A549 (cell line): ENCODE results near the gene MAP3K12. TPM values are rescaled to one million over a fixed set of nuclear protein-coding genes. Genes with fewer than 3 reads are reported as not detected.
A peak's percentile ranks its signal among the peaks of the same experiment; 100 is the strongest.

ENCODE experiments used
- ATAC-seq, 2 experiments: fragments of 200-7000 bp in 1 of 2; fragments of >200 bp in 1 of 2; cut with Nextera tagmentation in 1 of 2; cut with Tn5 transposase in 1 of 2; 3 replicates each; pipeline versions ENCODE4 v1.8.0 to v1.9.1; 2018 to 2020; ENCODE audit warnings: mild to moderate bottlenecking in 1 of 2, moderate library complexity in 1 of 2
- CTCF ChIA-PET: fragments of 300-600 bp; sonication (Branson Sonifier 250); formaldehyde crosslinking; extraction: SDS; loops from one replicate; lab custom pipeline; 2021; ENCODE audit warnings: antibody characterized with exemption, inconsistent platforms; lab: Yijun Ruan, JAX
- POLR2A ChIA-PET: fragments of 350-600 bp; formaldehyde crosslinking; extraction: SDS; loops from one replicate; lab custom pipeline; 2021; ENCODE audit warnings: antibody characterized with exemption, inconsistent platforms; lab: Yijun Ruan, JAX
- DNase-seq, 2 experiments: peaks; one replicate each; pipeline versions ENCODE4 v3.0.0 to v3.0.0-alpha.2; 2011 to 2016; ENCODE audit warnings: low read depth in 1 of 2, low spot score in 1 of 2
- FAIRE-seq: peaks from 2 replicates; lab custom pipeline; 2011; peaks lifted over from hg19 to GRCh38; lab: Jason Lieb, UNC
- H3K27ac ChIP-seq, 2 experiments: fragments of >200 bp; sonication (Bioruptor Twin); formaldehyde crosslinking; 3 replicates each; pipeline ENCODE4 v1.5.1; 2016 to 2017
- H3K4me1 ChIP-seq: fragments of >200 bp; sonication (Bioruptor Twin); formaldehyde crosslinking; 3 replicates; pipeline ENCODE4 v1.6.1; 2016
- H3K4me2 ChIP-seq: fragments of >200 bp; sonication (Bioruptor Twin); formaldehyde crosslinking; 3 replicates; pipeline ENCODE4 v1.6.1; 2016
- H3K4me3 ChIP-seq: fragments of >200 bp; sonication (Bioruptor Twin); formaldehyde crosslinking; 3 replicates; pipeline ENCODE4 v1.5.1; 2016
- H3K9me3 ChIP-seq: fragments of >200 bp; sonication (Bioruptor Twin); formaldehyde crosslinking; 3 replicates; pipeline ENCODE4 v1.6.1; 2016
- ATOH8 ChIP-seq: fragments of 250-450 bp; sonication (Bioruptor Pico); IDR thresholded peaks from 2 replicates; pipeline ENCODE4 v1.5.0; 2020; ENCODE audit warnings: low read depth, mild to moderate bottlenecking, moderate library complexity
- EHF ChIP-seq: fragments of 250-450 bp; sonication (Bioruptor Pico); IDR thresholded peaks from 2 replicates; pipeline ENCODE4 v1.5.0; 2020; ENCODE audit warnings: mild to moderate bottlenecking
- ELK1 ChIP-seq: fragments of 150-350 bp; IDR thresholded peaks from 2 replicates; pipeline ENCODE4 v1.6.1; 2014; ENCODE audit warnings: low read depth, mild to moderate bottlenecking, low read length
- ESRRA ChIP-seq: fragments of 150-350 bp; IDR thresholded peaks from 2 replicates; pipeline ENCODE4 v1.6.1; 2014; ENCODE audit warnings: mild to moderate bottlenecking, low read length, borderline replicate concordance
- FOSB ChIP-seq: fragments of 250-450 bp; sonication (Bioruptor Pico); IDR thresholded peaks from 2 replicates; pipeline ENCODE4 v1.5.0; 2020; ENCODE audit warnings: mild to moderate bottlenecking, moderate library complexity
- HDAC2 ChIP-seq: fragments of 200-600 bp; sonication (generic); IDR thresholded peaks from 2 replicates; pipeline ENCODE4 v1.6.1; 2016
- HEYL ChIP-seq: fragments of 250-450 bp; sonication (Bioruptor Pico); IDR thresholded peaks from 2 replicates; pipeline ENCODE4 v1.8.0; 2021; ENCODE audit warnings: mild to moderate bottlenecking, moderate library complexity
- HOXB5 ChIP-seq: fragments of 250-450 bp; sonication (Bioruptor Pico); IDR thresholded peaks from 2 replicates; pipeline ENCODE4 v1.5.0; 2020; ENCODE audit warnings: mild to moderate bottlenecking, moderate library complexity
- JUNB ChIP-seq: fragments of >200 bp; sonication (Bioruptor Twin); formaldehyde crosslinking; IDR thresholded peaks from 2 replicates; pipeline ENCODE4 v1.6.1; 2016
- KDM5A ChIP-seq: fragments of 200-600 bp; sonication (generic); IDR thresholded peaks from 2 replicates; pipeline ENCODE4 v1.6.1; 2016; ENCODE audit warnings: antibody characterized with exemption, mild to moderate bottlenecking
- MYC ChIP-seq: IDR thresholded peaks from 2 replicates; pipeline ENCODE4 v1.6.1; 2012; ENCODE audit warnings: mild to moderate bottlenecking, inconsistent platforms, low read length, improper control_type of control experiment, borderline replicate concordance
- PBX3 ChIP-seq: IDR thresholded peaks from 2 replicates; pipeline ENCODE4 v1.6.1; 2012
- POLR2AphosphoS2 ChIP-seq: conservative IDR thresholded peaks from 2 replicates; pipeline ENCODE4 v1.6.1; 2012; ENCODE audit warnings: low read length, improper control_type of control experiment, inconsistent platforms
- RAD21 ChIP-seq, 2 experiments: fragments of >200 bp in 1 of 2; sonication (Bioruptor Twin) in 1 of 2; formaldehyde crosslinking in 1 of 2; IDR thresholded peaks in 1 of 2; conservative IDR thresholded peaks in 1 of 2; 2 replicates in 1 of 2; 3 replicates in 1 of 2; pipeline ENCODE4 v1.6.1; 2012 to 2018; ENCODE audit warnings: inconsistent platforms in 1 of 2
- RCOR1 ChIP-seq: fragments of 150-350 bp; IDR thresholded peaks from 2 replicates; pipeline ENCODE4 v1.6.1; 2014; ENCODE audit warnings: antibody characterized with exemption, low read length, low read depth
- SMC3 ChIP-seq: fragments of >200 bp; sonication (Bioruptor Twin); formaldehyde crosslinking; IDR thresholded peaks from 3 replicates; pipeline ENCODE4 v1.6.1; 2018; ENCODE audit warnings: inconsistent platforms
- SREBF2 ChIP-seq: fragments of 450-650 bp; IDR thresholded peaks from 2 replicates; pipeline ENCODE4 v1.6.1; 2014; ENCODE audit warnings: mild to moderate bottlenecking, moderate library complexity
- USF2 ChIP-seq: fragments of 450-650 bp; IDR thresholded peaks from 2 replicates; pipeline ENCODE4 v1.6.1; 2014; ENCODE audit warnings: antibody characterized with exemption
- ZC3H11A ChIP-seq: fragments of 450-650 bp; IDR thresholded peaks from 2 replicates; pipeline ENCODE4 v1.6.1; 2014; ENCODE audit warnings: antibody characterized with exemption, mild to moderate bottlenecking
- ZSCAN20 ChIP-seq: fragments of 250-450 bp; sonication (Bioruptor Pico); IDR thresholded peaks from 2 replicates; pipeline ENCODE4 v1.8.0; 2022; ENCODE audit warnings: mild to moderate bottlenecking, moderate library complexity
- WGBS: methylation state at CpG from one replicate; pipeline ENCODE4 v1.1.6; 2017; ENCODE audit errors: missing lambda C conversion rate; 5-methylcytosine and 5-hydroxymethylcytosine counted together
- polyA plus RNA-seq, 4 experiments: library from polyadenylated mRNA; depleted of rRNA in 3 of 4; stranded (reverse); fragments of >200 nt; fragmentation: RNase III in 1 of 4; extraction: RNeasy Plus Mini Kit Qiagen cat#74134 plus additional on column Dnase treatment in 1 of 4; gene quantifications; 2 replicates in 3 of 4; 3 replicates in 1 of 4; pipeline ENCODE4 v1.2.3, GENCODE V29; 2011 to 2017

Gene MAP3K12
- polyA plus RNA-seq, 2 of the 4 experiments (the other 2 are of a cell fraction) = 18.7 to 21.9 TPM

- TF ChIP-seq KDM5A (no peak), POLR2AphosphoS2 (peak; percentile 40; the same call in 1 of the 2 replicates)
- Histone ChIP-seq H3K27ac (no peak overlapping the region), H3K4me3 (no peak overlapping the region), H3K9me3 (no peaks in the 10 kb centered on the region), H3K4me2 (no peak overlapping the region), H3K4me1 (peaks cover 54% of the 10 kb centered on the region; the same call in 2 of the 3 replicates)
- WGBS = 69% methylated on average over 5 of the region's 5 CpGs
- DNase-seq (no peak), ATAC-seq (peak in 1 of 2 experiments; percentile 16; a peak in 3 of 6 replicates), FAIRE-seq (no peak)
- ChIA-PET CTCF (interaction anchor here (0.6 to 3.3 kb wide), 9 partner anchors 9 to 176 kb away, joined by 3 to 14 read pairs (median 3); no protein-coding TSS in a partner anchor), POLR2A (interaction anchor here (1.1 to 2.8 kb wide), 3 partner anchors 9 to 13 kb away, joined by 3 to 9 read pairs (median 6); no protein-coding TSS in a partner anchor)
Measured at GRCh38 chr12:53463802-53464560, 35.3 kb downstream of the MAP3K12 start.

GRCh38 chr12:53462935-53463334 is 36.3 kb downstream of the MAP3K12 start:
- no peak overlapping the region for H3K4me2 ChIP-seq
- ChIA-PET POLR2A (interaction anchor here (1.2 kb wide), 1 partner anchor 10 kb away, joined by 4 read pairs; no protein-coding TSS in a partner anchor), CTCF (interaction anchor here (0.5 to 2.1 kb wide), 3 partner anchors 10 to 250 kb away, joined by 3 to 7 read pairs (median 7); no protein-coding TSS in a partner anchor)
- peaks cover 54% of the 10 kb centered on the region; the same call in 2 of the 3 replicates for H3K4me1 ChIP-seq
- no peak for DNase-seq
- H3K27ac ChIP-seq = no peak overlapping the region
- no peak for ATAC-seq
- H3K9me3 ChIP-seq = no peaks in the 10 kb centered on the region
- FAIRE-seq = no peak
- no peak overlapping the region for H3K4me3 ChIP-seq
- TF ChIP-seq RAD21 (conservative IDR thresholded peaks at IDR 0.05 in 1 of 2, IDR thresholded peaks at IDR 0.05 in 1 of 2) (no peak), EHF (CRISPR knock-in tag) (no peak), MYC (no peak), SREBF2 (no peak), ELK1 (no peak), USF2 (no peak), PBX3 (no peak), JUNB (no peak), ATOH8 (CRISPR knock-in tag) (no peak), HOXB5 (CRISPR knock-in tag) (no peak)
- 79% methylated on average over 3 of the region's 3 CpGs for WGBS

GRCh38 chr12:53461591-53461990 is 37.7 kb downstream of the MAP3K12 start:
- H3K4me3 ChIP-seq = no peak overlapping the region
- no peak overlapping the region for H3K4me2 ChIP-seq
- ATAC-seq (no peak), FAIRE-seq (no peak), DNase-seq (no peak)
- POLR2A ChIA-PET = no interaction called here
- CTCF ChIA-PET = interaction anchor here (1.0 to 2.1 kb wide), 4 partner anchors 9 to 116 kb away, joined by 3 to 7 read pairs (median 6); no protein-coding TSS in a partner anchor
- H3K4me1 ChIP-seq = peaks cover 54% of the 10 kb centered on the region; the same call in 2 of the 3 replicates
- no peaks in the 10 kb centered on the region for H3K9me3 ChIP-seq
- 94% methylated on average over 8 of the region's 8 CpGs for WGBS
- no peak for TF ChIP-seq SMC3
- no peak for TF ChIP-seq ZSCAN20 (CRISPR knock-in tag)
- TF ChIP-seq ZC3H11A = no peak
- TF ChIP-seq USF2 = no peak
- no peak for TF ChIP-seq HDAC2
- no peak for TF ChIP-seq RCOR1
- TF ChIP-seq FOSB (CRISPR knock-in tag) = no peak
- no peak for TF ChIP-seq MYC
- no peak for TF ChIP-seq HEYL (CRISPR knock-in tag)
- TF ChIP-seq ESRRA = no peak
- no peak overlapping the region for H3K27ac ChIP-seq
